Measurements from ENCODE around the gene PTPRN2. TPM values are rescaled to one million over a fixed set of nuclear protein-coding genes. Genes with fewer than 3 reads are reported as not detected.

PTPRN2 gene
- total RNA-seq, 1 donor = 0.09 TPM

GRCh38 chr7:158004123-158004490 is 583.5 kb downstream of the PTPRN2 start:
- DNase-seq (ENCODE audit: low read depth) = no peak
- TF ChIP-seq CTCF (IDR thresholded peaks at IDR 0.05; ENCODE audit: insufficient read depth, low read length) = no peak
- no peak overlapping the region for H3K4me3 ChIP-seq (ENCODE audit: low read depth, low read length)

- no peak for DNase-seq (ENCODE audit: low read depth)
- H3K4me3 ChIP-seq (ENCODE audit: low read depth, low read length) = no peak overlapping the region
- no peak for TF ChIP-seq CTCF (IDR thresholded peaks at IDR 0.05; ENCODE audit: insufficient read depth, low read length)
Observed at GRCh38 chr7:158003441-158004122, 584.0 kb downstream of the PTPRN2 start.

- TF ChIP-seq CTCF (IDR thresholded peaks at IDR 0.05; ENCODE audit: insufficient read depth, low read length) = no peak
- no peak overlapping the region for H3K4me3 ChIP-seq (ENCODE audit: low read depth, low read length)
- DNase-seq (ENCODE audit: low read depth) = no peak
Observed at GRCh38 chr7:158002486-158003080, 585.0 kb downstream of the PTPRN2 start.

- DNase-seq (ENCODE audit: low read depth) = no peak
- no peak for TF ChIP-seq CTCF (IDR thresholded peaks at IDR 0.05; ENCODE audit: insufficient read depth, low read length)
- no peak overlapping the region for H3K4me3 ChIP-seq (ENCODE audit: low read depth, low read length)
Observed at GRCh38 chr7:158001621-158002320, 585.9 kb downstream of the PTPRN2 start.

GRCh38 chr7:158001003-158001402 is 586.6 kb downstream of the PTPRN2 start:
- no peak for TF ChIP-seq CTCF (IDR thresholded peaks at IDR 0.05; ENCODE audit: insufficient read depth, low read length)
- DNase-seq (ENCODE audit: low read depth) = no peak
- no peak overlapping the region for H3K4me3 ChIP-seq (ENCODE audit: low read depth, low read length)

- TF ChIP-seq CTCF (IDR thresholded peaks at IDR 0.05; ENCODE audit: insufficient read depth, low read length) = no peak
- no peak for DNase-seq (ENCODE audit: low read depth)
Observed at GRCh38 chr7:158000160-158000559, 587.5 kb downstream of the PTPRN2 start.

More at GRCh38 chr7:158000160-158000559, 587.5 kb downstream of the PTPRN2 start:
- H3K4me3 ChIP-seq (ENCODE audit: low read depth, low read length) = no peak overlapping the region

Data from fibroblast of the aortic adventitia (primary cell).